ENCODE measurements around the gene OTULINL. TPM values are rescaled to one million over a fixed set of nuclear protein-coding genes. Genes with fewer than 3 reads are reported as not detected.

Gene OTULINL
- total and polyA plus RNA-seq, 2 donors (not counting 1 experiment from before 2014, with no cell fraction given) = 0.17 to 2.4 TPM

GRCh38 chr5:14628346-14628745, 46.8 kb downstream of the OTULINL start:
- Histone ChIP-seq H3K79me2 (ENCODE audit: control insufficient read depth, insufficient read depth, low read length) (no peaks in the 10 kb centered on the region), H3K4me2 (ENCODE audit: extremely low read depth, insufficient read depth, low read length) (no peak overlapping the region), H3K36me3 (ENCODE audit: control insufficient read depth, insufficient read depth, low read length) (no peaks in the 10 kb centered on the region), H4K20me1 (ENCODE audit: control insufficient read depth, extremely low read depth, insufficient read depth, low read length) (no peaks in the 10 kb centered on the region), H3K9ac (ENCODE audit: insufficient read depth, low read length) (no peak overlapping the region), H3K4me3 (replicated peaks in 1 of 4; ENCODE audit: control extremely low read depth in 1 of 4, insufficient read depth in 1 of 4, low read depth in 3 of 4, low read length in 4 of 4) (no peak overlapping the region), H3K4me1 (ENCODE audit: control insufficient read depth, extremely low read depth, insufficient read depth, low read length) (no peaks in the 10 kb centered on the region), H2AFZ (ENCODE audit: low read length) (no peak overlapping the region), H3K9me3 (ENCODE audit: control insufficient read depth, insufficient read depth, low read depth, low read length) (no peaks in the 10 kb centered on the region), H3K27ac (ENCODE audit: insufficient read depth, low read length) (no peak overlapping the region), H3K27me3 (ENCODE audit: control insufficient read depth, insufficient read depth, low read length) (no peaks in the 10 kb centered on the region)
- peak; percentile 53 to 68 for DNase-seq (ENCODE audit: low read depth in 2 of 2)
- TF ChIP-seq, protein P1, sequence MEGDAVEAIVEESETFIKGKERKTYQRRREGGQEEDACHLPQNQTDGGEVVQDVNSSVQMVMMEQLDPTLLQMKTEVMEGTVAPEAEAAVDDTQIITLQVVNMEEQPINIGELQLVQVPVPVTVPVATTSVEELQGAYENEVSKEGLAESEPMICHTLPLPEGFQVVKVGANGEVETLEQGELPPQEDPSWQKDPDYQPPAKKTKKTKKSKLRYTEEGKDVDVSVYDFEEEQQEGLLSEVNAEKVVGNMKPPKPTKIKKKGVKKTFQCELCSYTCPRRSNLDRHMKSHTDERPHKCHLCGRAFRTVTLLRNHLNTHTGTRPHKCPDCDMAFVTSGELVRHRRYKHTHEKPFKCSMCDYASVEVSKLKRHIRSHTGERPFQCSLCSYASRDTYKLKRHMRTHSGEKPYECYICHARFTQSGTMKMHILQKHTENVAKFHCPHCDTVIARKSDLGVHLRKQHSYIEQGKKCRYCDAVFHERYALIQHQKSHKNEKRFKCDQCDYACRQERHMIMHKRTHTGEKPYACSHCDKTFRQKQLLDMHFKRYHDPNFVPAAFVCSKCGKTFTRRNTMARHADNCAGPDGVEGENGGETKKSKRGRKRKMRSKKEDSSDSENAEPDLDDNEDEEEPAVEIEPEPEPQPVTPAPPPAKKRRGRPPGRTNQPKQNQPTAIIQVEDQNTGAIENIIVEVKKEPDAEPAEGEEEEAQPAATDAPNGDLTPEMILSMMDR (conservative IDR thresholded peaks at IDR 0.05 in 1 of 2, IDR thresholded peaks at IDR 0.05 in 1 of 2; ENCODE audit: low read depth in 1 of 2, low read length in 2 of 2) = no peak
- no peak for TF ChIP-seq EZH2 (IDR thresholded peaks at IDR 0.05; ENCODE audit: low read length, missing control alignments)

- H3K79me2 ChIP-seq (ENCODE audit: control insufficient read depth, insufficient read depth, low read length) = no peaks in the 10 kb centered on the region
- no peaks in the 10 kb centered on the region for H4K20me1 ChIP-seq (ENCODE audit: control insufficient read depth, extremely low read depth, insufficient read depth, low read length)
- H3K4me2 ChIP-seq (ENCODE audit: extremely low read depth, insufficient read depth, low read length) = no peak overlapping the region
- no peak for DNase-seq (ENCODE audit: low read depth in 2 of 2)
- H3K36me3 ChIP-seq (ENCODE audit: control insufficient read depth, insufficient read depth, low read length) = no peaks in the 10 kb centered on the region
- TF ChIP-seq EZH2 (IDR thresholded peaks at IDR 0.05; ENCODE audit: low read length, missing control alignments) = no peak
- TF ChIP-seq, protein P1 (conservative IDR thresholded peaks at IDR 0.05 in 1 of 2, IDR thresholded peaks at IDR 0.05 in 1 of 2; ENCODE audit: low read depth in 1 of 2, low read length in 2 of 2) = no peak
- no peak overlapping the region for H2AFZ ChIP-seq (ENCODE audit: low read length)
- no peak overlapping the region for H3K27ac ChIP-seq (ENCODE audit: insufficient read depth, low read length)
- no peak overlapping the region for H3K9ac ChIP-seq (ENCODE audit: insufficient read depth, low read length)
- H3K4me1 ChIP-seq (ENCODE audit: control insufficient read depth, extremely low read depth, insufficient read depth, low read length) = no peaks in the 10 kb centered on the region
- H3K4me3 ChIP-seq (replicated peaks in 1 of 4; ENCODE audit: control extremely low read depth in 1 of 4, insufficient read depth in 1 of 4, low read depth in 3 of 4, low read length in 4 of 4) = no peak overlapping the region
- H3K9me3 ChIP-seq (ENCODE audit: control insufficient read depth, insufficient read depth, low read depth, low read length) = no peaks in the 10 kb centered on the region
- H3K27me3 ChIP-seq (ENCODE audit: control insufficient read depth, insufficient read depth, low read length) = no peaks in the 10 kb centered on the region
Observed at GRCh38 chr5:14630671-14631070, 49.1 kb downstream of the OTULINL start.

DNA sequence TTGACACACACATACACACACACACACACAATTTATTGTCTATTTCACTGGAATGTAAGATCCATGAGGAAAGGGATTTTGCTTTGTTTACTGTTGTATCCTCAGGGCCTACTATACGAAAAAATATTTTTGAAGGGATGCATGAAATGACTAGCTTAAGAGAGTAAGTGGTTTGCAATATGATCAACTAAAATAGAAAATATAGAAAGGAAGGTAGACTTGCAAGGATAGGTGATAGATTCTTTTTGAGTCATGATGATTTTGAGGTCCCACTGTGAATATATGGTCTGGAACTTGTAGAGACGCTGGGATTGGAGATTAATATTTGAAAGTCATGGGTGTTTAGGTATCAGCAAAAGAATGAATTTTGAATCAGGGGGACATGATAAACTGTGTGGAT, 54.1 kb downstream of the OTULINL start:
- no peak overlapping the region for H3K27ac ChIP-seq (ENCODE audit: insufficient read depth, low read length)
- DNase-seq (ENCODE audit: low read depth in 2 of 2) = no peak

More for the DNA sequence above, 54.1 kb downstream of the OTULINL start:
- TF ChIP-seq, protein P1 (conservative IDR thresholded peaks at IDR 0.05 in 1 of 2, IDR thresholded peaks at IDR 0.05 in 1 of 2; ENCODE audit: low read depth in 1 of 2, low read length in 2 of 2) = no peak
- TF ChIP-seq EZH2 (IDR thresholded peaks at IDR 0.05; ENCODE audit: low read length, missing control alignments) = no peak
- no peaks in the 10 kb centered on the region for H3K4me1 ChIP-seq (ENCODE audit: control insufficient read depth, extremely low read depth, insufficient read depth, low read length)
- no peak overlapping the region for H3K9ac ChIP-seq (ENCODE audit: insufficient read depth, low read length)
- H3K9me3 ChIP-seq (ENCODE audit: control insufficient read depth, insufficient read depth, low read depth, low read length) = no peaks in the 10 kb centered on the region
- no peaks in the 10 kb centered on the region for H3K27me3 ChIP-seq (ENCODE audit: control insufficient read depth, insufficient read depth, low read length)
- no peak overlapping the region for H2AFZ ChIP-seq (ENCODE audit: low read length)
- H3K79me2 ChIP-seq (ENCODE audit: control insufficient read depth, insufficient read depth, low read length) = no peaks in the 10 kb centered on the region
- H4K20me1 ChIP-seq (ENCODE audit: control insufficient read depth, extremely low read depth, insufficient read depth, low read length) = no peaks in the 10 kb centered on the region
- H3K4me2 ChIP-seq (ENCODE audit: extremely low read depth, insufficient read depth, low read length) = no peak overlapping the region
- H3K4me3 ChIP-seq (replicated peaks in 1 of 4; ENCODE audit: control extremely low read depth in 1 of 4, insufficient read depth in 1 of 4, low read depth in 3 of 4, low read length in 4 of 4) = no peak overlapping the region
- H3K36me3 ChIP-seq (ENCODE audit: control insufficient read depth, insufficient read depth, low read length) = no peaks in the 10 kb centered on the region

All from fibroblast of lung (primary cell).